ENCODE data around the gene RAB40C. TPM values are rescaled to one million over a fixed set of nuclear protein-coding genes. Genes with fewer than 3 reads are reported as not detected.
A peak's percentile ranks its signal among the peaks of the same experiment; 100 is the strongest.
"Not testable (repeated sequence)": the region's sequence is repeated elsewhere in the genome, so short reads cannot be mapped to it uniquely, and the experiment has no call there.

The RAB40C gene
- total RNA-seq, 1 experiment from 2014 or later: 26.3 TPM

GRCh38 chr16:597655-598054 lies 7.8 kb downstream of the RAB40C start:
- not testable (repeated sequence) for H3K27me3 ChIP-seq (ENCODE audit: control insufficient read depth, insufficient read depth, low read length); H3K4me3 ChIP-seq (ENCODE audit: insufficient read depth, low read depth, low read length); DNase-seq; H3K36me3 ChIP-seq (replicated peaks; ENCODE audit: control insufficient read depth, insufficient read depth, low read length)

- H3K27me3 ChIP-seq (ENCODE audit: control insufficient read depth, insufficient read depth, low read length): no peaks in the 10 kb centered on the region
- no peak for DNase-seq
- no peak overlapping the region for H3K4me3 ChIP-seq (ENCODE audit: insufficient read depth, low read depth, low read length)
- H3K36me3 ChIP-seq (replicated peaks; ENCODE audit: control insufficient read depth, insufficient read depth, low read length): 0 out of 2 replicates have a peak, but pooled peaks cover 1% of the 10 kb centered on the region
Observed at GRCh38 chr16:598823-599739, 9.2 kb downstream of the RAB40C start.

- no peak overlapping the region for H3K4me3 ChIP-seq (ENCODE audit: insufficient read depth, low read depth, low read length)
- H3K27me3 ChIP-seq (ENCODE audit: control insufficient read depth, insufficient read depth, low read length): no peaks in the 10 kb centered on the region
- 0 out of 2 replicates have a peak, but pooled peaks cover 1% of the 10 kb centered on the region for H3K36me3 ChIP-seq (replicated peaks; ENCODE audit: control insufficient read depth, insufficient read depth, low read length)
- peak; percentile 91 for DNase-seq
Observed at GRCh38 chr16:600781-601180, 10.9 kb downstream of the RAB40C start.

GRCh38 chr16:603933-604332 lies 14.1 kb downstream of the RAB40C start:
- H3K27me3 ChIP-seq (ENCODE audit: control insufficient read depth, insufficient read depth, low read length): no peaks in the 10 kb centered on the region
- no peak for DNase-seq

GRCh38 chr16:606656-607307 lies 16.9 kb downstream of the RAB40C start:
- no peaks in the 10 kb centered on the region for H3K36me3 ChIP-seq (replicated peaks; ENCODE audit: control insufficient read depth, insufficient read depth, low read length)
- H3K27me3 ChIP-seq (ENCODE audit: control insufficient read depth, insufficient read depth, low read length): no peaks in the 10 kb centered on the region
- H3K4me3 ChIP-seq (ENCODE audit: insufficient read depth, low read depth, low read length): no peak overlapping the region
- DNase-seq: no peak

More at GRCh38 chr16:603933-604332, 14.1 kb downstream of the RAB40C start:
- Histone ChIP-seq H3K4me3 (ENCODE audit: insufficient read depth, low read depth, low read length) (no peak overlapping the region), H3K36me3 (replicated peaks; ENCODE audit: control insufficient read depth, insufficient read depth, low read length) (0 out of 2 replicates have a peak, but pooled peaks cover 1% of the 10 kb centered on the region)

- Histone ChIP-seq H3K36me3 (replicated peaks; ENCODE audit: control insufficient read depth, insufficient read depth, low read length) (no peaks in the 10 kb centered on the region), H3K4me3 (ENCODE audit: insufficient read depth, low read depth, low read length) (no peak overlapping the region), H3K27me3 (ENCODE audit: control insufficient read depth, insufficient read depth, low read length) (no peaks in the 10 kb centered on the region)
- peak; percentile 75 for DNase-seq
Observed at GRCh38 chr16:608019-608418, 18.2 kb downstream of the RAB40C start.

GRCh38 chr16:609316-609715 lies 19.4 kb downstream of the RAB40C start:
- H3K4me3 ChIP-seq (ENCODE audit: insufficient read depth, low read depth, low read length): no peak overlapping the region
- H3K36me3 ChIP-seq (replicated peaks; ENCODE audit: control insufficient read depth, insufficient read depth, low read length): no peaks in the 10 kb centered on the region; the same call in 1 of the 2 replicates
- no peak for DNase-seq
- H3K27me3 ChIP-seq (ENCODE audit: control insufficient read depth, insufficient read depth, low read length): no peaks in the 10 kb centered on the region

GRCh38 chr16:609984-610383 lies 20.1 kb downstream of the RAB40C start:
- Histone ChIP-seq H3K27me3 (ENCODE audit: control insufficient read depth, insufficient read depth, low read length) (no peaks in the 10 kb centered on the region), H3K4me3 (ENCODE audit: insufficient read depth, low read depth, low read length) (no peak overlapping the region), H3K36me3 (replicated peaks; ENCODE audit: control insufficient read depth, insufficient read depth, low read length) (no peaks in the 10 kb centered on the region; the same call in 1 of the 2 replicates)
- DNase-seq: no peak

- no peak overlapping the region for H3K4me3 ChIP-seq (ENCODE audit: insufficient read depth, low read depth, low read length)
- DNase-seq: peak; percentile 98
- no peaks in the 10 kb centered on the region; the same call in 1 of the 2 replicates for H3K36me3 ChIP-seq (replicated peaks; ENCODE audit: control insufficient read depth, insufficient read depth, low read length)
- no peaks in the 10 kb centered on the region for H3K27me3 ChIP-seq (ENCODE audit: control insufficient read depth, insufficient read depth, low read length)
Observed at GRCh38 chr16:610513-611381, 20.9 kb downstream of the RAB40C start.

GRCh38 chr16:615122-615521 lies 25.3 kb downstream of the RAB40C start:
- no peak for DNase-seq
- Histone ChIP-seq H3K36me3 (replicated peaks; ENCODE audit: control insufficient read depth, insufficient read depth, low read length) (no peaks in the 10 kb centered on the region; the same call in 1 of the 2 replicates), H3K4me3 (ENCODE audit: insufficient read depth, low read depth, low read length) (no peak overlapping the region), H3K27me3 (ENCODE audit: control insufficient read depth, insufficient read depth, low read length) (no peaks in the 10 kb centered on the region)

GRCh38 chr16:616733-617586 lies 27.1 kb downstream of the RAB40C start:
- H3K36me3 ChIP-seq (replicated peaks; ENCODE audit: control insufficient read depth, insufficient read depth, low read length): no peaks in the 10 kb centered on the region; the same call in 1 of the 2 replicates
- no peaks in the 10 kb centered on the region for H3K27me3 ChIP-seq (ENCODE audit: control insufficient read depth, insufficient read depth, low read length)
- peak; percentile 56 for DNase-seq
- H3K4me3 ChIP-seq (ENCODE audit: insufficient read depth, low read depth, low read length): no peak overlapping the region

GRCh38 chr16:617855-618254 lies 28.0 kb downstream of the RAB40C start:
- no peaks in the 10 kb centered on the region for H3K27me3 ChIP-seq (ENCODE audit: control insufficient read depth, insufficient read depth, low read length)
- H3K4me3 ChIP-seq (ENCODE audit: insufficient read depth, low read depth, low read length): no peak overlapping the region
- DNase-seq: peak; percentile 58
- no peaks in the 10 kb centered on the region; the same call in 1 of the 2 replicates for H3K36me3 ChIP-seq (replicated peaks; ENCODE audit: control insufficient read depth, insufficient read depth, low read length)

GRCh38 chr16:619476-620100 lies 29.7 kb downstream of the RAB40C start:
- no peak overlapping the region for H3K4me3 ChIP-seq (ENCODE audit: insufficient read depth, low read depth, low read length)
- DNase-seq: peak; percentile 56

More at GRCh38 chr16:619476-620100, 29.7 kb downstream of the RAB40C start:
- no peaks in the 10 kb centered on the region for H3K36me3 ChIP-seq (replicated peaks; ENCODE audit: control insufficient read depth, insufficient read depth, low read length)
- H3K27me3 ChIP-seq (ENCODE audit: control insufficient read depth, insufficient read depth, low read length): no peaks in the 10 kb centered on the region

Data from H7 (cell line).